NCI-H748 (cell line): ENCODE measurements around the gene MIR17HG.
"Not testable (repeated sequence)": the region's sequence is repeated elsewhere in the genome, so short reads cannot be mapped to it uniquely, and the experiment has no call there.

ENCODE experiments used
- DNase-seq: peaks from one replicate; lab custom pipeline; 2025; ENCODE audit not compliant: unreplicated experiment; lab: John Stamatoyannopoulos, UW

Gene MIR17HG

GRCh38 chr13:91346850-91347201, 661 bp upstream of the MIR17HG start:
- peak; percentile 82 for DNase-seq

- DNase-seq = peak; percentile 57
Observed at GRCh38 chr13:91347996-91348905, 764 bp downstream of the MIR17HG start.

- peak; percentile 91 for DNase-seq
Observed at GRCh38 chr13:91348906-91349435, 1.5 kb downstream of the MIR17HG start.

GRCh38 chr13:91349992-91350911, 2.8 kb downstream of the MIR17HG start:
- no peak for DNase-seq

GRCh38 chr13:91351123-91351522, 3.6 kb downstream of the MIR17HG start:
- no peak for DNase-seq

- DNase-seq = no peak
Observed at GRCh38 chr13:91351980-91352379, 4.5 kb downstream of the MIR17HG start.

- not testable (repeated sequence) for DNase-seq
Observed at GRCh38 chr13:91352891-91353290, 5.4 kb downstream of the MIR17HG start.

GRCh38 chr13:91353494-91353893, 6.0 kb downstream of the MIR17HG start:
- DNase-seq = no peak

GRCh38 chr13:91355099-91355825, 7.8 kb downstream of the MIR17HG start:
- DNase-seq = no peak

- no peak for DNase-seq
Observed at GRCh38 chr13:91355826-91356710, 8.6 kb downstream of the MIR17HG start.

- DNase-seq = no peak
Observed at GRCh38 chr13:91356919-91357612, 9.6 kb downstream of the MIR17HG start.

GRCh38 chr13:91357613-91358386, 10.3 kb downstream of the MIR17HG start:
- DNase-seq = no peak

GRCh38 chr13:91358387-91358782, 10.9 kb downstream of the MIR17HG start:
- no peak for DNase-seq

- no peak for DNase-seq
Observed at GRCh38 chr13:91359111-91359510, 11.6 kb downstream of the MIR17HG start.

GRCh38 chr13:91359631-91360030, 12.1 kb downstream of the MIR17HG start:
- peak; percentile 22 for DNase-seq

- DNase-seq = no peak
Observed at GRCh38 chr13:91360246-91360751, 12.8 kb downstream of the MIR17HG start.

- DNase-seq = peak; percentile 61
Observed at GRCh38 chr13:91361755-91362271, 14.3 kb downstream of the MIR17HG start.

GRCh38 chr13:91362908-91363307, 15.4 kb downstream of the MIR17HG start:
- DNase-seq = no peak
